ENCODE measurements around the gene ZNF552.
"Not testable (repeated sequence)": the region's sequence is repeated elsewhere in the genome, so short reads cannot be mapped to it uniquely, and the experiment has no call there.

Gene ZNF552

DNA sequence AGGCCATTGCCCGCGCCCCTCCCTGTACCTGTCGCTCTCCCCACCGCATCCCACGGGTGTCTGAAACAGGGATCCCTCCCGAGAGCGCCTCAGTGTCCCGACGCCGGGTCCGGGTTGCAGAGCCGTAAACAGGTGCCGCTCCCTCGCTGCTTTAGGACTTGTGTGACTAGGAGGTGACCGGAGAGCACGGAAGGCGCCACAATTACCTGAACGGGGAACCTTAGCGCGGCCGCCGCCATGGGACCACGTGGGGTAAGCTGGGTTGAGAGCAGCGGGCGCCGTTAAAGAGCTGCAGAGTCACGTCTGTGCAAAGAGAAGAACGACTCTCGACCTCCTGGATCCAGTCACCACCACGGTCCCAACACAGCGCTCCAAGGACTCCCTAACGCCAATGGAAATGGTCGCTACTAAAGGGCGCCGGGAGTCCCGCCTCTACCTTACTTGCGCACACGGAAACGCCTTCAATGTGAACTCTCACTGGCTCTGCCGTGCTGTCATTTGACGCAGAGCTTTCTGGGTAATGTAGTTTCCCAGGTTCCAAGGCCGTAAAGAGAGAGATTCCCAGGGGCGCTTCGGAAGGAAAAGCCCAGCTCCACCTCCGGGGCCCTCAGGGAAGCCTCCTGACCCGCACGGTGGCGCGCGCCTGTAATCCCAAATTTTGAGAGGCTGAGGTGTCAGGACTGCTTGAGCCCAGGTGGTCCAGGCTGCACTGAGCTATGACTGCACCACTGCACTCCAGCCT, at the start of gene ZNF552:
Gene ZNF552, minus strand, starts transcription at position 409 of the 742 bp plus-strand sequence. Its CDS starts 170 bp downstream, at position 239.
- peak; percentile 68 for DNase-seq (ENCODE audit: low read depth)

DNA sequence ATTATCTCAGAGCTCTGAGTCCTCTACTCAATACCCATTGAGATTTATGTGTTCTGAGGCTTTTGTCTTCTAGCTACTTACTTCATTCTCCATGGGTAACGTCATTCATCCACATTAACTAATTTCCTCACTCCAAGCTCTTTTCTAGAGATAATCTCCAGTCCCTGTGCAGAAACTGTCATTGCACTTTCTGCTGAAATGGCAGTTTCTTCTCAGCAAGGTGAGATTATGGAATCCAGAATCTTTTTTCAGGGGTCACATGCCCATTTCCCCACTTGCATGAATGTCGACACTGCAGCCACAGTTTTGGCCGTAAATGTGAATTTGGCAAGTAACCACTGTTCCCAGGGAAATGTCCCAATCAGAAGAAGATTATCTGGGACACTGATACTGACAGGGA, 47.6 kb upstream of the ZNF552 start:
- not testable (repeated sequence) for DNase-seq (ENCODE audit: low read depth)

DNA sequence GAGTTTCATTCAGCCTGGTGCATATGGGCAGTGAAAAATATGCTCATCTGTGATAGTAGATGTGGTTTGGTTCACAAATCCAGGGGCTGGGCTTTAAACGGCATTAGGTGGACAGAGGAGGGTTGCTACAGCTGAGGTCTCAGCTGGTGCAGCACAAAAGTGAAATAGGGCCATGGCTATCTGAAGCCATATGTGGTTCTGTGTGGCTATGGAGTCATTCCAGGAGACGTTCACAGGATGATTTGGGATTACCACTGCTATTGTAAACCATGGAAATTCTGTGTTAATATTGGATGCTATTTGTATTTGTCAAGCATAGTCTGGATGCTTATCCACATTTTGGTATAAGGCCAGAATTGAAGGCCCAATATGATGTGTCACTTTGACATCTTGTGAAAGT, 39.4 kb upstream of the ZNF552 start:
- DNase-seq (ENCODE audit: low read depth) = not testable (repeated sequence)

DNA sequence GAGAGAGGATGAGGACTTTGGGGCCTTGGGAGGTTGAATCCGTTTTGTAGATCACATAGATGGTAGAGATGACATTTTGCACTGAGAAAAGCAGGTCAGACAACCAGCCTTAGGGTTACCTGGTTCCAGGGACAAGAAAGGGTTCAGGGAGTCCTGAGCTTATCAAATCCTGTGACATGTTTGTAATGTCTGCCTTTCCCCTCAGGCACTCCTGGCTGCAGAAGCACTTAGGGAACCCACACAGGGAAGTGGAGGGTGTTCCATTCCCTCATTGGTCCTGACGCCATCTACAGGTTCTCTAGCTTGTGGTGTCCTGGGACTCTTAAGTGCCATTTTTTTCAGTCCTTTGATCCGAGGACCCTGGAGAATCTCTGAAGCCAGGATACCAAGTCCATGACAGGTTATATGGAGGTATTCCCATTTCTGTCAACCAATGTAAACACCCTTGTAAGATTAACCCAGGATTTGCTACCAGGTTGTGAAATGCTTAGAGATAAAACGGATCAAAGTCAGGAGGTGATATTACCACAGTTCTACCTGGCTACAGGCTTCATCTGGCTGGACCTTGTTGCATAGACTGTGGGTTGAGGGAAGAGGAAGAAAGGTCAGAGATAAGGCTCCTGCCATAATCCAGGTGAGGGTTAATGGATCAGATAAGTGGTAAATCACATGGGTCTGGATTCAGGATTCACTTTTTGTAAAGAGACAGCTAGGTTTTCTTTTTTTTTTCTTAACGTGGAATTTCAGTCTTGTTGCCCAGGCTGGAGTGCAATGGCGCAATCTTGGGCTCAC, 37.3 kb upstream of the ZNF552 start:
- DNase-seq (ENCODE audit: low read depth) = not testable (repeated sequence)

DNA sequence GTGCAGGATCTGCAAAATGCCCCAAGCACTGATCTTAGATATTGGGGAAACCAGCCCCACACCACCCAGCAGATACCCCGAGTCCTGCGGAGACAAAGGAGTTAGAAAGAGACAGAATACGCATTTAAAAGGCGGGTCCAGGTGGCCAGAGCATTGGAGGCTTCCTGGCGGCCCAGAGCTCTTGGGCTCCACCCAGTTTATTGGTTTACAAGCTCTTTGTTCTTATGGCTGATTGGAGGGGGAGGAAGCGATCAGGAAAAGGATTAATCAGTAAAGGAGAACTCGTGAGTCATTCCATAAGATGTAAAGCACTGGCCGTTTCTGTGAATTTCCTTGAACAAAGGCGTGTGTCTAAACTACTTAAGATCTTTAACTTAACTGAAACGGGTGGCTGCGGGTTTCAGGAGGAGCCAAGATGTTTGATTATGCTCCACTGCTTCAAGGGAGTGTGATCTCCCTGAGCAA, 35.9 kb upstream of the ZNF552 start:
- DNase-seq (ENCODE audit: low read depth) = no peak

DNA sequence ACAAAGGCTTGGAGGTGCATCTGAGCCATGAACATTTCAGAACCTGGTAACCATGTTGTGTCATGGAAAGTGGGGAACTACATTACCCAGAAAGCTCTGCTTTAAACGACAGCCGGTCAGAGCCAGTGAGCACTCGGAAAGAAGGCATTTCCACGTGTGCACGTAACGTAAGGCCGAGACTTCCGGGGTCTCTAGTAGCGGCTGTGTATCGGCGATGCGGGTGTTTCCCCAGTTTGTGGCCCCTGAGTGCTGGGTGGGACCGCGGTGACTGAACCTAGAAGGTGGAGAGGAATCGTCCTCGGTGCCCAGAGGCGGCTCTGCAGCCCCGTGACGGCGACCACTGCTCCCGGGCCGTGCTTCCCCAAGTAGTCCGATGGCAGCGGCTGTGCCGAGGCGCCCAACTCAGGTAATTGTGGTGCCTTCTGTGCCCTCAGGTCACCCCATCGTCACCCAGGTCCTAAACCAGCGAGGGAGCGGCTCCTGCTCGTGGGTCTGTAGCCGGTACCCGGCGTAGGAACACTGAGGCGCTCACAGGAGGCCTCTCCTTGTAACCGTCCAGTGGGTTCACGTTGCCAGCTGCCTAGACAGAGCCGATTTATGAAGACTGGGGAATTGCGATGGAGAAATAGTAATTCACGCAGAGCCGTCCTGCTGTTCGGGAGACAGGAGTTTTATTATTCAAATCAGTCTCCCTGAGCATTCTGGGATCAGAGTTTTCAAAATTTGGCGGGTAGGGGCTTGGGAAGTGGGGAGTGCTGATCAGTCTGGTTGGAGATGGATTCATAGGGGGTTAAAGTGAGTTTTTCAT, 35.2 kb upstream of the ZNF552 start, which contains the start of gene ZNF587:
Gene ZNF587, plus strand, starts transcription at position 194 of the 808 bp plus-strand sequence. Its CDS starts 180 bp downstream, at position 374.
- DNase-seq (ENCODE audit: low read depth) = peak; percentile 54

DNA sequence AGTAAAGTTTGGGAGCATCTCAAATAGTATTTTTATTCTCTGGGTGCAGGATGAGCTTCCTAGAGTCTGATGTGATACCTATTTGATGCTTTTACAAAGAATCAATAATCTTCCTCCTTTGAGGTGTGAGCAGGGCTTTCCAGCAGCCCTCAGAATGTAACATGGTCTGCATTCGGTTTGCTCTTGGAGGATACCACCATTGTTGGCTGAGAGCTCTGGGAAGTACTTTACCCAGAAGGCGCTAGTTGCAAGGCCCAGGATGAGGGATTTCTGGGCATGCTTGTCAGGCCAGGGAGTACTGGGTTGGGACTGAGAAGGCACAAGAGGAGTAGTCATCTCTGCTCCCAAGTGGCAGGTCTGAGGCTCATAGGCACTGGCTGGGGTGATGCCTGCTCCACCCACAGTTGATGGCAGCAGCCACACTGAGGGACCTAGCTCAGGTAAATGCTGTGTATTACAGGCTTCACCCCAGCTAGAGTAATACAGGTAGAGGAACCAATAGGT, 34.5 kb upstream of the ZNF552 start:
- DNase-seq (ENCODE audit: low read depth) = not testable (repeated sequence)

DNA sequence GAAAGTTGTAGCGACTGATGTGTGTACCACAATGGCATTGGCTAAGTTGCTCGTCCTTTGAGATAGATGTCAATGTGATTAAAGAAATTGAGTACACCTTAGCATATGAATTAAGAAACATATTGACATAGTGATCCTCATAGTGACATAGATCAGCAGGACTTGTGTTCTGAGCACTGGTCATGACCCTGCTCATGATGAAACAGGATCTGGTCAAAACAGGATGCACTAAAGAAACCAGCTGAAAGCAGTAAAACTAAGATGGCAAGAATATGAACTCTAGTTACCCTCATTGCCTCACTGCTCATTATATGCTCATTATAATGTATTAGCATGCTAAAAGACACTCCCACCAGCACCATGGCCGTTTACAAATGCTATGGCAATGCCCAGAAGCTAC, 32.5 kb upstream of the ZNF552 start:
- DNase-seq (ENCODE audit: low read depth) = not testable (repeated sequence)

DNA sequence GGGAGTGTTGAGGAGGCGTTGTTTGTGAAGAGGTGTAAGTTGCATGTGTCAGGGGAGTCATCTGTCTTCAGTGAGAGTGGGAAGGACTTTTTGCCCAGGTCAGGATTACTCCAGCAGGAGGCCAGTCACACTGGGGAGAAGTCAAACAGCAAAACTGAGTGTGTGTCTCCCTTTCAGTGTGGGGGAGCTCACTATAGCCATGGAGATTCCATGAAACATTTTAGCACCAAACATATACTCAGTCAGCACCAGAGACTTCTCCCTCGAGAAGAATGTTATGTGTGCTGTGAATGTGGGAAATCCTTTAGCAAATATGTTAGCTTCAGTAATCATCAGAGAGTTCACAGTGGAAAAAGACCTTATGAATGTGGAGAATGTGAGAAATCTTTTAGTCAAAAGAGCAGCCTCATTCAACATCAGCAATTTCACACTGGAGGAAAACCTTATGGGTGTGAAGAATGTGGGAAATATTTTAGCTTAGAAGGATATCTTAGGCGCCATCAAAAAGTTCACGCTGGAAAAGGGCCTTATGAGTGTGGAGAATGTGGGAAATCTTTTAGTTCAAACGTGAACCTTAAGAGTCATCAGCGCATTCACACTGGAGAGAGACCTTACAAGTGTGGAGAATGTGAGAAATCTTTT, 26.5 kb upstream of the ZNF552 start:
- no peak for DNase-seq (ENCODE audit: low read depth)

DNA sequence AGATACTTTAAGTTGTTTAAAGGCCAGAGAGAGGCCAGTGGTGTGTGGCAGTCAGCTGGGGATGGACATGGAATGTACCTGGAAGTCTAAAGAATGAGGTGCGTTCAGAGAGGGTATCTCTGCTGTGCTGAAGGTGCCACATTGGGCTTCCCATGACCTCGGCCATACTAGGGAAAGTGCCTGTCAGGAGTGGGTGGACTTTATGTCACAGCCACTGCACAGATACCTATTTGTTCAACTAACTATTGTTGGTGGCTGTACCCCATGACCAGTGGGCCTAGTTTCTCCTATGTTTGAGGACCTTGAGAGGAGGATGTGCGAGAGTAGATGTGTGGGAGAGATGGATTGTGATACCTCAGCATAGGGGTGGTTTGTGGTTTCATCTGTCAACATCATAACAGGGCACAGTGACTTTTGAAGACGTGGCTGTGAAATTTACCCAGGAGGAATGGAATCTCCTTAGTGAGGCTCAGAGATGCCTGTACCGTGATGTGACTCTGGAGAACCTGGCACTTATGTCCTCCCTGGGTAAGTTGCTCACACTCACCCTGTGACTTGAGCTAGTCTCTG, 24.0 kb upstream of the ZNF552 start:
- not testable (repeated sequence) for DNase-seq (ENCODE audit: low read depth)

DNA sequence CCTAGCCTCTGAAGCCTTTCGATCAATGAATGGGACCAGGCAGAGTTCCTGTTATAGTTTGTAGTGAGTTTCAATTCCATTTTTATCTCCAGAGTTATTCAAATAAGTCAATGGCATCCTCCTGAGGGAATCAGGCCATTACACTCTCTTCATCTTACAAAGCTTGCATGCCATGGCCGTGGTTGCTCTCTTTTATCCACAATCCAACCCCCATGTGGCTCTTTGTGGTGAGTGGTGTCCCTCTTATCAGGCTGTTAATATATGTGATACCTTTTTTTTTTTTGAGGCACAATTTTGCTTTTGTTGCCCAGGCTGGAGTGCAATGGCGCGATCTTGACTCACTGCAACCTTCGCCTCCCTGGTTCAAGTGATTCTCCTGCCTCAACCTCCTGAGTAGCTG, 22.3 kb upstream of the ZNF552 start:
- DNase-seq (ENCODE audit: low read depth) = not testable (repeated sequence)

DNA sequence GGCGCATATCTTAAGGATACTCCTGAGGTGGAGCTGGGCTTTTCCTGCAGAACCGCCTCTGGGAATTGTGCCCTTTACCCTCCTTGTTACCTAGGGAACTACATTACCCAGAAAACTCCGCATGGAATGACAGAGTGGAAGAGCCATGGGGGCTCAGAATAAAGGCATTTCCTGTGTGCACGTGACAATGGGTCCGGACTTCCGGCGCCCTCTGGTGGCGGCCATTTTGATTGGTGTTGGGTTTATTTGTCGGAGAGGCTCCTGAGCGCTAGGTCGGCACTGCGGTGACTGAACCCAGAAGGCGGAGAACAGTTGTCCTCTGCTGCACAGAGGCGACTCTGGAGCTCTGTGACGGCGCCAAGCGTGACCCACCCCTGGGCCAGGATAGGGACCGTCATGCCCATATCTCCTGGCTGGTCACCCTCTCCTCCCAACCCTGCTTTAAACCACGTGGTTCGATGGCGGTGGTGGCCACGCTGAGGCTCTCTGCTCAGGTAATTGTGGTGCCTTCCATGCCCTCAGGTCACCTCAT, 15.4 kb upstream of the ZNF552 start, which contains the start of gene ZNF587B:
Gene ZNF587B, plus strand, starts transcription at position 229 of the 532 bp plus-strand sequence. Its CDS starts 230 bp downstream, at position 459.
- DNase-seq (ENCODE audit: low read depth) = no peak

DNA sequence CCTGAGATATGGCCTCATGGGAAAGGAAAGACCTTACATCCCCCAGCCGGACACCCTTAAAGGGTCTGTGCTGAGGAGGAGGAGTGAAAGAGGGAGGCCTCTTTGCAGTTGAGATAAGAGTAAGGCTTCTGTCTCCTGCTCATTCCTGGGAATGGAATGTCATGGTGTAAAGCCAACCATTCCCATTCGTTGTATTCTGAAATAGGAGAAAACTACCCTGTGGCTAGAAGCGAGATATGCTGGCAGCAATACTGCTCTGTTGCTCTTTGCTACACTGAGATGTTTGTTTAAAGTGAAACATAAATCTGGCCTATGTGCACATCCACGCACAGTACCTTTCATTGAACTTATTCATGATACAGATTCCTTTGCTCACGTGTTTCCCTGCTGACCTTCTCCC, 14.6 kb upstream of the ZNF552 start:
- DNase-seq (ENCODE audit: low read depth) = no peak

DNA sequence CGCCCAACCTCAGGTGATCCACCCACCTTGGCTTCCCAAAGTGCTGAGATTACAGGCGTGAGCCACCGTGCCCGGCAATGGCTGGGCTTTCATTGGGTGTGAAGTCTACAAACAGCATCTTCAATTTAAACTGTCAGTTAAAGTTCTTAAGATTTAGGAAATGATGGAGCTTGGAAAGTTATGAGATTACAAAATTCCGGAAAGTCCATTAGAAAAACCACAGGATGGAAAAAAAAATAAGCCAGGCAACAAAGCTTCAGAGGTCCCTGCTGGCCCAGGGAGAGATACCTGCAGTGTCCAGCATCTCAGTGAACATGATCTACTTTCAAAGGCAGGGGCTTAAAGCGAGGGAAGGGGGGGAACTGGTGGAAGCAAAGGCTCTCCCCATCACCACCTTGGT, 10.8 kb upstream of the ZNF552 start:
- no peak for DNase-seq (ENCODE audit: low read depth)

DNA sequence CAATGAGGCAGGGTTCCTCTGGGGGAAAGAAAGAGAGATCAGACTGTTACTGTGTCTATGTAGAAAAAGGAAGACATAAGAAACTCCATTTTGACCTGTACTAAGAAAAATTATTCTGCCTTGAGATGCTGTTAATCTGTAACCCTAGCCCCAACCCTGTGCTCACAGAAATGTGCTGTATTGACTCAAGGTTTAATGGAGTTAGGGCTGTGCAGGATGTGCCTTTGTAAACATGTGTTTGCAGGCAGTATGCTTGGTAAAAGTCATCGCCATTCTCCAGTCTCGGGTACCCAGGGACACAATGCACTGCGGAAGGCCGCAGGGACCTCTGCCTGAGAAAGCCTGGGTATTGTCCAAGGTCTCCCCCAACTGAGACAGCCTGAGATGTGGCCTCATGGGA, 8.9 kb upstream of the ZNF552 start:
- DNase-seq (ENCODE audit: low read depth) = not testable (repeated sequence)

DNA sequence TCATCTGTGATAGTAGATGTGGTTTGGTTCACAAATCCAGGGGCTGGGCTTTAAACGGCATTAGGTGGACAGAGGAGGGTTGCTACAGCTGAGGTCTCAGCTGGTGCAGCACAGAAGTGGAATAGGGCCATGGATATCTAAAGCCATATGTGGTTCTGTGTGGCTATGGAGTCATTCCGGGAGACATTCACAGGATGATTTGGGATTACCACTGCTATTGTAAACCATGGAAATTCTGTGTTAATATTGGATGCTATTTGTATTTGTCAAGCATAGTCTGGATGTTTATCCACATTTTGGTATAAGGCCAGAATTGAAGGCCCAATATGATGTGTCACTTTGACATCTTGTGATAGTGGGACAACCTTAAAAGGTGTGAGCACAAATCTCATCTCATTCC, 8.4 kb upstream of the ZNF552 start:
- DNase-seq (ENCODE audit: low read depth) = not testable (repeated sequence)

DNA sequence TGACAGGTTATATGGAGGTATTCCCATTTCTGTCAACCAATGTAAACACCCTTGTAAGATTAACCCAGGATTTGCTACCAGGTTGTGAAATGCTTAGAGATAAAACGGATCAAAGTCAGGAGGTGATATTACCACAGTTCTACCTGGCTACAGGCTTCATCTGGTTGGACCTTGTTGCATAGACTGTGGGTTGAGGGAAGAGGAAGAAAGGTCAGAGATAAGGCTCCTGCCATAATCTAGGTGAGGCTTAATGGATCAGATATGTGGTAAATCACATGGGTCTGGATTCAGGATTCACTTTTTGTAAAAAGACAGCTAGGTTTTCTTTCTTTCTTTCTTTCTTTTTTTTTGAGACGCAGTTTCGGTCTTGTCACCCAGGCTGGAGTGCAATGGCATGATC, 6.8 kb upstream of the ZNF552 start:
- not testable (repeated sequence) for DNase-seq (ENCODE audit: low read depth)

DNA sequence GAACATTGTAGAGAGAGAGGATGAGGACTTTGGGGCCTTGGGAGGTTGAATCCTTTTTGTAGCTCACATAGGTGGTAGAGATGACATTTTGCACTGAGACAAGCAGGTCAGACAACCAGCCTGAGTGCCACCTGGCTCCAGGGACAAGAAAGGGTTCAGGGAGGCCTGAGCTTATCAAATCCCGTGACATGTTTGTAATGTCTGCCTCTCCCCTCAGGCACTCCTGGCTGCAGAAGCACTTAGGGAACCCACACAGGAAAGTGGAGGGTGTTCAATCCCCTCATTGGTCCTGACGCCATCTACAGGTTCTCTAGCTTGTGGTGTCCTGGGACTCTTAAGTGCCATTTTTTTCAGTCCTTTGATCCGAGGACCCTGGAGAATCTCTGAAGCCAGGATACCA, 6.4 kb upstream of the ZNF552 start:
- DNase-seq (ENCODE audit: low read depth) = not testable (repeated sequence)

DNA sequence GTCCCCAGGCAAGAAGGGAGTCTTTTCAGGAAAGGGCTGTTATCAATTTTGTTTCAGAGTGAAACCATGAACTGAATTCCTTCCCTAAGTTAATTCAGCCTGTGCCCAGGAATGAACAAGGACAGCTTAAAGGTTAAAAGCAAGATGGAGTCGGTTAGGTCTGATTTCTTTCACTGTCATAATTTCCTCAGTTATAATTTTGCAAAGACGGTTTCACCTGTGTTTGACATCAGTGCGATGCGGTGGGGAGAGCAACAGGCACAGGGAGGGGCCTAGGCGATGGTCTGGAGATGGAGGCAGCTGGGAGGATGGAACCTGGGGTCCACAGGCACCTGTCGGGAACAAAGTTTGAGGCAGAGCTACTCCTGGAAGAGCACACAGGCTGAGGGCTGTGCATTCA, 5.9 kb upstream of the ZNF552 start:
- no peak for DNase-seq (ENCODE audit: low read depth)

DNA sequence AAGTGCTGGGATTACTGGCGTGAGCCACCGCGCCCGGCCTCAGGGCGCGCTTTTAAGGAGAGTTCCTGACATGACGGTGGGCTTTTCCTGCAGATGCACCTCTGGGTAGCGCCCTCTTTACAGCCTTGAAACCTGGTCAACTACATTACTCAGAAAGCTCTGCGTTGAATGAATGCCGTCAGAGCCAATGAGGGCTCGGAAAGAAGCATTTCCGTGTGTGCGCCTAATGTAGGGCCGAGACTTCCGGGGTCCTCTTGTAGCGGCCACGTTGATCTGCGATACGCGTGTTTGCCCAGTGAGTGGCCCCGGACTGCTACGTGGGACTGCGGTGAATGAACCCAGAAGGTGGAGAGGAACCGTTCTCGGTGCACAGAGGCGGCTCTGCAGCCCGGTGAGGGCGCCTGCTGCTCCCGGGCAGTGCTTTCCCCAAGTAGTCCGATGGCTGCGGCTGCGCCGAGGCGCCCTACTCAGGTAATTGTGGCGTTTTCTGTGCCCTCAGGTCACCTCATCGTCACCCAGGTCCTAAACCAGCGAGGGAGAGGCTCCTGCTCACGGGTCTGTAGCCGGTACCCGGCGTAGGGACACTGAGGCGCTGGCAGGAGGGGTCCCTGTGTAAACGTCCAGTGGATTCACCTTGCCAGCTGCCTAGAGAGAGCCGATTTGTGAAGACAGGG, 4.9 kb upstream of the ZNF552 start:
- peak; percentile 89 for DNase-seq (ENCODE audit: low read depth)
